H9 (cell line): ENCODE results near the gene WNT6. TPM values are rescaled to one million over a fixed set of nuclear protein-coding genes. Genes with fewer than 3 reads are reported as not detected.

ENCODE experiments used
- DNase-seq: peaks from one replicate; pipeline ENCODE4 v3.0.0-alpha.2; 2017
- H2AFZ ChIP-seq: one replicate; pipeline ENCODE4 v1.6.1; 2013; ENCODE audit warnings: mild to moderate bottlenecking, low read length, control low read depth, moderate library complexity
- H2AK5ac ChIP-seq: 2 replicates; pipeline ENCODE4 v1.6.1; 2013; ENCODE audit warnings: low read length, control low read depth, mixed read lengths; ENCODE audit not compliant: insufficient read length
- H2BK120ac ChIP-seq: one replicate; pipeline ENCODE4 v1.6.1; 2013; ENCODE audit warnings: low read depth, mild to moderate bottlenecking, low read length, control low read depth, inconsistent platforms; ENCODE audit not compliant: poor library complexity, severe bottlenecking
- H2BK12ac ChIP-seq: 2 replicates; pipeline ENCODE4 v1.6.1; 2013; ENCODE audit warnings: low read length, control low read depth, mixed read lengths, low read depth; ENCODE audit not compliant: insufficient read length
- H2BK15ac ChIP-seq: 2 replicates; pipeline ENCODE4 v1.6.1; 2013; ENCODE audit warnings: low read depth, low read length, control low read depth
- H2BK20ac ChIP-seq: one replicate; pipeline ENCODE4 v1.6.1; 2013; ENCODE audit warnings: low read depth, mild to moderate bottlenecking, low read length, control low read depth, inconsistent platforms; ENCODE audit not compliant: poor library complexity, severe bottlenecking
- H2BK5ac ChIP-seq: 2 replicates; pipeline ENCODE4 v1.6.1; 2013; ENCODE audit warnings: low read length, control low read depth, mixed read lengths; ENCODE audit not compliant: insufficient read length
- H3K14ac ChIP-seq: 2 replicates; pipeline ENCODE4 v1.6.1; 2013; ENCODE audit warnings: low read length, control low read depth; ENCODE audit not compliant: insufficient read depth
- H3K18ac ChIP-seq: 2 replicates; pipeline ENCODE4 v1.6.1; 2013; ENCODE audit warnings: low read depth, mild to moderate bottlenecking, mixed read lengths, low read length, control low read depth; ENCODE audit not compliant: insufficient read length
- H3K23ac ChIP-seq: 2 replicates; pipeline ENCODE4 v1.6.1; 2013; ENCODE audit warnings: low read length, control low read depth, mixed read lengths, low read depth; ENCODE audit not compliant: insufficient read length
- H3K23me2 ChIP-seq: 2 replicates; pipeline ENCODE4 v1.6.1; 2013; ENCODE audit warnings: low read depth, mild to moderate bottlenecking, mixed read lengths, low read length, control low read depth; ENCODE audit not compliant: insufficient read length, poor library complexity, severe bottlenecking
- H3K27ac ChIP-seq: 2 replicates; pipeline ENCODE4 v1.5.1; 2013; ENCODE audit warnings: low read length, control low read depth, mixed read lengths, low read depth; ENCODE audit not compliant: insufficient read length
- H3K27me3 ChIP-seq: 2 replicates; pipeline ENCODE4 v1.6.1; 2013; ENCODE audit warnings: low read length, control low read depth, inconsistent platforms; ENCODE audit not compliant: insufficient read depth
- H3K4ac ChIP-seq: 2 replicates; pipeline ENCODE4 v1.6.1; 2013; ENCODE audit warnings: low read depth, mild to moderate bottlenecking, control low read depth, inconsistent platforms, low read length, moderate library complexity
- H3K4me1 ChIP-seq: 2 replicates; pipeline ENCODE4 v1.6.1; 2013; ENCODE audit warnings: low read length, control low read depth, inconsistent platforms; ENCODE audit not compliant: insufficient read depth
- H3K4me2 ChIP-seq: 2 replicates; pipeline ENCODE4 v1.6.1; 2013; ENCODE audit warnings: low read length, control low read depth, mixed read lengths; ENCODE audit not compliant: insufficient read length, insufficient read depth
- H3K56ac ChIP-seq: 2 replicates; pipeline ENCODE4 v1.6.1; 2013; ENCODE audit warnings: low read depth, mild to moderate bottlenecking, mixed read lengths, low read length, control low read depth; ENCODE audit not compliant: insufficient read length
- H3K79me1 ChIP-seq: 2 replicates; pipeline ENCODE4 v1.6.1; 2013; ENCODE audit warnings: low read depth, mild to moderate bottlenecking, moderate library complexity, low read length, control low read depth, inconsistent platforms; ENCODE audit not compliant: insufficient read depth, poor library complexity, severe bottlenecking
- H3K79me2 ChIP-seq: 2 replicates; pipeline ENCODE4 v1.6.1; 2013; ENCODE audit warnings: low read length, control low read depth, inconsistent platforms; ENCODE audit not compliant: insufficient read depth
- H3K9ac ChIP-seq: 2 replicates; pipeline ENCODE4 v1.6.1; 2013; ENCODE audit warnings: low read length, control low read depth, mixed read lengths; ENCODE audit not compliant: insufficient read length; ENCODE audit errors: extremely low read depth
- H3K9me3 ChIP-seq: one replicate; pipeline ENCODE4 v1.6.1; 2013; ENCODE audit warnings: low read depth, low read length, inconsistent platforms; ENCODE audit not compliant: control insufficient read depth
- H3T11ph ChIP-seq: one replicate; pipeline ENCODE4 v1.6.1; 2013; ENCODE audit warnings: mild to moderate bottlenecking, low read length, control low read depth, inconsistent platforms
- H4K20me1 ChIP-seq: one replicate; pipeline ENCODE4 v1.6.1; 2013; ENCODE audit not compliant: control insufficient read depth, insufficient read length, insufficient read depth
- H4K5ac ChIP-seq: 2 replicates; pipeline ENCODE4 v1.6.1; 2013; ENCODE audit warnings: low read depth, mild to moderate bottlenecking, mixed read lengths, low read length, control low read depth; ENCODE audit not compliant: insufficient read length
- H4K8ac ChIP-seq: replicated peaks from 2 replicates; pipeline ENCODE4 v1.6.1; 2013; ENCODE audit warnings: low read length, control low read depth, mixed read lengths, low read depth; ENCODE audit not compliant: insufficient read length
- H4K91ac ChIP-seq: 2 replicates; pipeline ENCODE4 v1.6.1; 2013; ENCODE audit warnings: low read depth, mild to moderate bottlenecking, moderate library complexity, mixed read lengths, low read length, control low read depth; ENCODE audit not compliant: insufficient read length
- H3K27ac Mint-ChIP-seq, 3 experiments: 2 replicates in 2 of 3; 3 replicates in 1 of 3; pipeline ENCODE4 v1.8.0; 2020 to 2021; ENCODE audit warnings: mixed read lengths in 3 of 3, mild to moderate bottlenecking in 1 of 3, moderate library complexity in 1 of 3
- H3K27me3 Mint-ChIP-seq: 2 replicates; pipeline ENCODE4 v1.8.0; 2021; ENCODE audit warnings: low read depth, mild to moderate bottlenecking, moderate library complexity, mixed read lengths
- H3K36me3 Mint-ChIP-seq, 3 experiments: 2 replicates in 2 of 3; 3 replicates in 1 of 3; pipeline ENCODE4 v1.8.0; 2020 to 2021; ENCODE audit warnings: low read depth in 3 of 3, mixed read lengths in 3 of 3; ENCODE audit not compliant: insufficient read depth in 1 of 3
- H3K4me1 Mint-ChIP-seq, 2 experiments: 2 replicates each; pipeline ENCODE4 v1.8.0; 2020; ENCODE audit warnings: mixed read lengths in 2 of 2
- H3K4me3 Mint-ChIP-seq, 2 experiments: 2 replicates in 1 of 2; 3 replicates in 1 of 2; pipeline ENCODE4 v1.8.0; 2020 to 2021; ENCODE audit warnings: mild to moderate bottlenecking in 2 of 2, mixed read lengths in 2 of 2, moderate library complexity in 1 of 2
- H3K9me3 Mint-ChIP-seq, 2 experiments: 2 replicates in 1 of 2; 3 replicates in 1 of 2; pipeline ENCODE4 v1.8.0; 2020; ENCODE audit warnings: mild to moderate bottlenecking in 2 of 2, mixed read lengths in 2 of 2, moderate library complexity in 1 of 2
- CTCF ChIP-seq: fragments of 200-600 bp; sonication (generic); conservative IDR thresholded peaks from 3 replicates; pipeline ENCODE4 v1.8.0; 2021; ENCODE audit warnings: antibody characterized with exemption, mild to moderate bottlenecking
- WGBS: extraction: QIAGEN DNeasy Blood & Tissue Kit; methylation state at CpG from one replicate; pipeline ENCODE4 v1.1.7; 2013; ENCODE audit warnings: missing lambda C conversion rate, low lambda C conversion rate, mixed read lengths; ENCODE audit not compliant: insufficient read length; ENCODE audit errors: extremely low coverage; 5-methylcytosine and 5-hydroxymethylcytosine counted together
- total RNA-seq: library from RNA; stranded (reverse); gene quantifications from 2 replicates; pipeline ENCODE4 v1.2.1, GENCODE V29; 2021

The WNT6 gene
- total RNA-seq, 1 experiment from 2014 or later: not detected

- peaks cover 19 to 33% of the 10 kb centered on the region in 2 experiments for H3K4me1 Mint-ChIP-seq
- no CpG with 5 or more reads among the region's 7 CpGs for WGBS
- H3K9ac ChIP-seq: no peak overlapping the region
- H3K4ac ChIP-seq: no peak overlapping the region
- no peak overlapping the region for H3K18ac ChIP-seq
- no peak overlapping the region for H2BK12ac ChIP-seq
- peaks cover 95% of the 10 kb centered on the region for H3K27me3 Mint-ChIP-seq
- H3K9me3 ChIP-seq: no peaks in the 10 kb centered on the region
- H3K23ac ChIP-seq: no peak overlapping the region
- no peak overlapping the region for H3K27ac ChIP-seq
- H3K4me2 ChIP-seq: no peak overlapping the region
- peaks cover 68% of the 10 kb centered on the region for H3K27me3 ChIP-seq
- H2BK20ac ChIP-seq: no peak overlapping the region
- H3K9me3 Mint-ChIP-seq: no peaks in the 10 kb centered on the region; a peak in 1 of 5 replicates
- no peaks in the 10 kb centered on the region for H3K79me1 ChIP-seq
- peaks cover 2% of the 10 kb centered on the region; the same call in 1 of the 2 replicates for H3K4me1 ChIP-seq
- no peak overlapping the region for H2AK5ac ChIP-seq
- H3K4me3 Mint-ChIP-seq: peak overlapping the region in 1 of 2 experiments; percentile 13; a peak in 2 of 5 replicates
- H2AFZ ChIP-seq: no peak overlapping the region
- no peak overlapping the region for H3K14ac ChIP-seq
- TF ChIP-seq CTCF: no peak
- no peak overlapping the region for H3T11ph ChIP-seq
- H4K20me1 ChIP-seq: no peaks in the 10 kb centered on the region
- no peak for DNase-seq
- no peak overlapping the region for H3K56ac ChIP-seq
- no peaks in the 10 kb centered on the region for H3K36me3 Mint-ChIP-seq
- no peak overlapping the region for H2BK15ac ChIP-seq
- H4K5ac ChIP-seq: no peak overlapping the region
- no peak overlapping the region for H4K91ac ChIP-seq
- H3K79me2 ChIP-seq: no peaks in the 10 kb centered on the region
- no peak overlapping the region for H2BK5ac ChIP-seq
- H4K8ac ChIP-seq: no peak overlapping the region
- H2BK120ac ChIP-seq: no peak overlapping the region
- H3K23me2 ChIP-seq: peaks cover 3% of the 10 kb centered on the region
- H3K27ac Mint-ChIP-seq: no peak overlapping the region
Observed at GRCh38 chr2:218861645-218862318, 2.2 kb downstream of the WNT6 start.
